Lower lobe of right lung (tissue), 2 donors: ENCODE results near the gene RLIM. TPM values are rescaled to one million over a fixed set of nuclear protein-coding genes. Genes with fewer than 3 reads are reported as not detected.

Experiments
- ATAC-seq, 2 donors: fragments of 200-7000 bp; cut with Tn5 transposase; one replicate each; pipeline ENCODE4 v1.9.1; 2020 to 2022; ENCODE audit warnings: mild to moderate bottlenecking in 2 of 2, moderate library complexity in 2 of 2
- DNase-seq: peaks from one replicate; pipeline ENCODE4 v3.0.0-alpha.2; 2020
- H3K27ac ChIP-seq: fragments of 200-600 bp; one replicate; pipeline ENCODE4 v1.8.0; 2022
- H3K27me3 ChIP-seq: fragments of 200-600 bp; one replicate; pipeline ENCODE4 v1.8.0; 2022; ENCODE audit warnings: low read depth
- H3K36me3 ChIP-seq: fragments of 200-600 bp; one replicate; pipeline ENCODE4 v1.8.0; 2022; ENCODE audit warnings: mild to moderate bottlenecking
- H3K4me1 ChIP-seq: fragments of 200-600 bp; one replicate; pipeline ENCODE4 v1.8.0; 2022
- H3K4me3 ChIP-seq: fragments of 200-600 bp; one replicate; pipeline ENCODE4 v1.8.0; 2022; ENCODE audit warnings: mild to moderate bottlenecking
- H3K9me3 ChIP-seq: fragments of 200-600 bp; one replicate; pipeline ENCODE4 v1.8.0; 2022
- CTCF ChIP-seq: fragments of 200-600 bp; IDR thresholded peaks from one replicate; pipeline ENCODE4 v1.8.0; 2022; ENCODE audit warnings: antibody characterized with exemption, mild to moderate bottlenecking
- intact Hi-C: fragments of 100-400 bp; cut with DNase I; formaldehyde crosslinking; loops from one replicate; pipeline ENCODE4 v1.11.0; 2022
- total RNA-seq: library from RNA; stranded (reverse); fragmentation: NEBNext Ultra II Directional; extraction: Animal tissue kit (Norgen Biotek cat#: 25700); gene quantifications from one replicate; pipeline ENCODE4 v1.2.1, GENCODE V29; 2021
- donor health status: DM: no; HTN: yes; CAD: no; lungs with severe emphysema.

Gene RLIM
- total RNA-seq, 1 donor from 2014 or later = 31.7 TPM

DNA sequence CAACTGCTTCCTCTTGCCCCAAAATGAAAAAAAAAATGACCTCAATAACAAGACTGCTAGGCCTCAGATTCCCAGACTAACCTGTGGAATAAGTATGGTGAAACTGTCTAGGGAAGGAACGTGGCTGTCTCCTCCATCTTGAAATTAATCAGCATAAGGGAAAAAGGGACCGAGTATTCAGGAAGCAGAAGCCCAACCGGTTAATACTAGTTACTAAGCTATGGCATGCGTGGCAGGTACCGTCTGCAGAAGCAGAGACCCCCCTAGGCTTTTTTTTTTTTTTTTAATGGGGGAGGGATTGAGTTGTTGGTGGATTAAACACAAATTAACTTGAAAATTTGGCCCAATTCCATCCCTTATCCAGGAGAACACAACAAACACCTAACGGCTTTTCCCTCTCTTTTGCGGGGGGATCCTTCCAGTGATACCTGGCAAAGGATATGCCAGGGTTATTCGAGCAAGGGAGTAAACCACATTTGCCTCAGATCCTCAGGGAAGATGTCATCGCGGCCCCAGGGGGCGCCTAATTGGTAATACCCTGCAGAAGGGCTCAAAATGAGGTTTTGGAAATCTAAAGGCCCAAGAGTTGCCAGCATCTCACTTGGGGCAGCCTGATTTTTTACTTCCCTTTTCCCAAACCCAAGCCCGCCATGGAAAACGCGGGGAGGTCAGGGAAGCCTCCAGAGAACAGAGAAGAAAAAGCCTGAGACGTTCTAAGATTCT, 893 bp downstream of the RLIM start:
- H3K27me3 ChIP-seq = no peaks in the 10 kb centered on the region
- H3K27ac ChIP-seq = peak overlapping the region; percentile 100
- ATAC-seq = peak; percentile 4 to 20
- no peaks in the 10 kb centered on the region for H3K9me3 ChIP-seq
- H3K4me1 ChIP-seq = peaks cover 4% of the 10 kb centered on the region
- H3K4me3 ChIP-seq = peak overlapping the region; percentile 70
- intact Hi-C loops = no loop called here
- no peak for TF ChIP-seq CTCF
- peak; percentile 33 for DNase-seq
- H3K36me3 ChIP-seq = peaks cover 6% of the 10 kb centered on the region

GRCh38 chrX:74606799-74607198, 7.6 kb downstream of the RLIM start:
- Histone ChIP-seq H3K4me3 (no peak overlapping the region), H3K9me3 (no peaks in the 10 kb centered on the region), H3K4me1 (peaks cover 2% of the 10 kb centered on the region), H3K36me3 (peaks cover 14% of the 10 kb centered on the region), H3K27ac (no peak overlapping the region), H3K27me3 (no peaks in the 10 kb centered on the region)
- DNase-seq = no peak
- ATAC-seq = no peak
- intact Hi-C loops = no loop called here
- no peak for TF ChIP-seq CTCF

GRCh38 chrX:74606342-74606741, 8.1 kb downstream of the RLIM start:
- no peak for ATAC-seq
- H3K27me3 ChIP-seq = no peaks in the 10 kb centered on the region

GRCh38 chrX:74603040-74603439, 11.4 kb downstream of the RLIM start:
- no peak for DNase-seq
- Histone ChIP-seq H3K36me3 (peaks cover 7% of the 10 kb centered on the region), H3K4me1 (no peaks in the 10 kb centered on the region), H3K27me3 (no peaks in the 10 kb centered on the region), H3K4me3 (no peak overlapping the region), H3K9me3 (no peaks in the 10 kb centered on the region), H3K27ac (no peak overlapping the region)
- ATAC-seq = no peak
- no peak for TF ChIP-seq CTCF
- intact Hi-C loops = no loop called here

More at GRCh38 chrX:74606342-74606741, 8.1 kb downstream of the RLIM start:
- no peak for TF ChIP-seq CTCF
- DNase-seq = no peak
- Histone ChIP-seq H3K4me3 (no peak overlapping the region), H3K4me1 (no peaks in the 10 kb centered on the region), H3K36me3 (peaks cover 10% of the 10 kb centered on the region), H3K9me3 (no peaks in the 10 kb centered on the region), H3K27ac (no peak overlapping the region)
- intact Hi-C loops = no loop called here

DNA sequence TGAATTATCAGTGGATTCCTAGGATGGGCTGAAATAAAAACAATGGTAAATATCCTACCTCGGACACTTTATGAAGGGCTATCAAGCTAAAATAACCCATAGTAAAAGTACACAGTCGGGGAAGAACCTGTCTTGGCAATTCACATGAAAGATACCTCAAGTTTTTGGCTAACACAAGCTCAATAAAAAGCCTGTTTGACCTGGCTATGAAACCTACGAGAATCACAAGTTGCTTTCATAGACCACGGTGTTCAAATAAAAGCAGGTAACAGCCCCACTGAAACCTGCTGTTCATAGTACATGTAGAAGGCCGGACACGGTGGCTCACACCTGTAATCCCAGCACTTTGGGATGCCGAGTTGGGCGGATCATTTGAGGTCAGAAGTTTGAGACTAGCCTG, 12.3 kb downstream of the RLIM start:
- TF ChIP-seq CTCF = no peak
- DNase-seq (no peak), ATAC-seq (no peak)
- intact Hi-C loops = no loop called here
- no peaks in the 10 kb centered on the region for H3K27me3 ChIP-seq
- no peaks in the 10 kb centered on the region for H3K4me1 ChIP-seq
- H3K9me3 ChIP-seq = no peaks in the 10 kb centered on the region
- peaks cover under 1% of the 10 kb centered on the region for H3K36me3 ChIP-seq
- H3K4me3 ChIP-seq = no peak overlapping the region
- no peak overlapping the region for H3K27ac ChIP-seq
